A549 treated with dexamethasone at 1 μM for 4 hours (cell line): ENCODE results near the gene HEG1. TPM values are rescaled to one million over a fixed set of nuclear protein-coding genes. Genes with fewer than 3 reads are reported as not detected.

Experiments
- total RNA-seq: library from RNA; stranded (reverse); fragments of 200-300 nt; extraction: Qiagen RNA extraction; gene quantifications from 5 replicates; pipeline ENCODE4 v1.2.3, GENCODE V29; 2022

HEG1 gene
- total RNA-seq = 10.9 to 19.8 TPM (median 16.9 TPM) in 5 replicates

GRCh38 chr3:125055913-125056745 lies at the start of gene HEG1:
Gene HEG1, minus strand, starts transcription at chr3:125055997. Its CDS starts 107 bp downstream, at chr3:125055890.

GRCh38 chr3:124934577-124934976 lies 121.2 kb downstream of the HEG1 start, which contains the start of gene MUC13:
Gene MUC13, minus strand, starts transcription at chr3:124934751. Its CDS starts 39 bp downstream, at chr3:124934712.

Other genes with a start within 250 kb of the HEG1 start
- 415 to 464 TPM (median 456 TPM) in 5 replicates for gene ITGB5, start 168.6 kb downstream of the HEG1 start, total RNA-seq
- gene MUC13, start 121.2 kb downstream of the HEG1 start, total RNA-seq = 6.5 to 8.6 TPM (median 7.6 TPM) in 5 replicates
- 1.8 to 2.7 TPM (median 2.1 TPM) in 5 replicates for gene SLC12A8, start 156.8 kb upstream of the HEG1 start, total RNA-seq